Lower leg skin (tissue), 3 donors: ENCODE results near the gene TCF7L2.

Experiments
- POLR2A ChIP-seq, 2 donors: fragments of 450-650 bp; IDR thresholded peaks; one replicate each; pipeline ENCODE4 v1.6.1; 2016 to 2017; ENCODE audit warnings: antibody characterized with exemption in 2 of 2, mild to moderate bottlenecking in 1 of 2, moderate library complexity in 1 of 2
- TF ChIP-seq, protein P1 (sequence below), 3 donors: fragments of 450-650 bp; IDR thresholded peaks; one replicate each; pipeline ENCODE4 v1.5.1; 2016; ENCODE audit warnings: antibody characterized with exemption in 3 of 3, mild to moderate bottlenecking in 3 of 3, moderate library complexity in 2 of 3

GRCh38 chr10:112955582-112956421 is 5.8 kb downstream of the TCF7L2 start:
- TF ChIP-seq, protein P1, sequence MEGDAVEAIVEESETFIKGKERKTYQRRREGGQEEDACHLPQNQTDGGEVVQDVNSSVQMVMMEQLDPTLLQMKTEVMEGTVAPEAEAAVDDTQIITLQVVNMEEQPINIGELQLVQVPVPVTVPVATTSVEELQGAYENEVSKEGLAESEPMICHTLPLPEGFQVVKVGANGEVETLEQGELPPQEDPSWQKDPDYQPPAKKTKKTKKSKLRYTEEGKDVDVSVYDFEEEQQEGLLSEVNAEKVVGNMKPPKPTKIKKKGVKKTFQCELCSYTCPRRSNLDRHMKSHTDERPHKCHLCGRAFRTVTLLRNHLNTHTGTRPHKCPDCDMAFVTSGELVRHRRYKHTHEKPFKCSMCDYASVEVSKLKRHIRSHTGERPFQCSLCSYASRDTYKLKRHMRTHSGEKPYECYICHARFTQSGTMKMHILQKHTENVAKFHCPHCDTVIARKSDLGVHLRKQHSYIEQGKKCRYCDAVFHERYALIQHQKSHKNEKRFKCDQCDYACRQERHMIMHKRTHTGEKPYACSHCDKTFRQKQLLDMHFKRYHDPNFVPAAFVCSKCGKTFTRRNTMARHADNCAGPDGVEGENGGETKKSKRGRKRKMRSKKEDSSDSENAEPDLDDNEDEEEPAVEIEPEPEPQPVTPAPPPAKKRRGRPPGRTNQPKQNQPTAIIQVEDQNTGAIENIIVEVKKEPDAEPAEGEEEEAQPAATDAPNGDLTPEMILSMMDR (IDR thresholded peaks at IDR 0.05): no peak
- no peak for TF ChIP-seq POLR2A (IDR thresholded peaks at IDR 0.05)
